Esophagus muscularis mucosa (tissue), 4 donors: Measurements from ENCODE around the gene NBPF3. TPM values are rescaled to one million over a fixed set of nuclear protein-coding genes. Genes with fewer than 3 reads are reported as not detected.

Experiments
- DNase-seq: peaks from one replicate; pipeline ENCODE4 v3.0.0-alpha.2; 2017; ENCODE audit errors: extremely low spot score
- H3K27ac ChIP-seq, 4 donors: fragments of 200-600 bp; sonication (generic); replicated peaks in 1 of 4; 1 replicate in 3 of 4; 2 replicates in 1 of 4; pipeline ENCODE4 v1.5.1; 2016 to 2019; ENCODE audit warnings: mild to moderate bottlenecking in 1 of 4
- H3K27me3 ChIP-seq, 4 donors: fragments of 200-600 bp; sonication (generic); one replicate each; pipeline versions ENCODE4 v1.5.1 to v1.6.0; 2016 to 2019
- H3K36me3 ChIP-seq, 4 donors: fragments of 200-600 bp; sonication (generic); one replicate each; pipeline ENCODE4 v1.5.1; 2016 to 2019
- H3K4me1 ChIP-seq, 4 donors: fragments of 200-600 bp; sonication (generic); one replicate each; pipeline ENCODE4 v1.5.1; 2016 to 2019
- H3K4me3 ChIP-seq, 4 donors: fragments of 200-600 bp; sonication (generic); 1 replicate in 2 of 4; 2 replicates in 2 of 4; pipeline ENCODE4 v1.5.1; 2016 to 2019; ENCODE audit warnings: mild to moderate bottlenecking in 4 of 4, moderate library complexity in 1 of 4
- H3K9me3 ChIP-seq, 4 donors: fragments of 200-600 bp; sonication (generic); 1 replicate in 3 of 4; 2 replicates in 1 of 4; pipeline ENCODE4 v1.5.1; 2016 to 2019
- CTCF ChIP-seq, 3 experiments: fragments of 200-600 bp in 2 of 3; fragments of 450-650 bp in 1 of 3; sonication (generic) in 2 of 3; IDR thresholded peaks; one replicate each; pipeline ENCODE4 v1.5.1; 2017 to 2019; ENCODE audit warnings: antibody characterized with exemption in 3 of 3, mild to moderate bottlenecking in 2 of 3, moderate library complexity in 1 of 3
- EP300 ChIP-seq: sonication (generic); formaldehyde crosslinking; IDR thresholded peaks from one replicate; pipeline ENCODE4 v1.6.1; 2017; ENCODE audit warnings: antibody characterized with exemption
- POLR2A ChIP-seq: fragments of 450-650 bp; IDR thresholded peaks from one replicate; pipeline ENCODE4 v1.6.1; 2017; ENCODE audit warnings: antibody characterized with exemption, moderate library complexity, mild to moderate bottlenecking, low read depth
- POLR2AphosphoS5 ChIP-seq, 2 donors: sonication (generic); formaldehyde crosslinking; IDR thresholded peaks; one replicate each; pipeline ENCODE4 v1.6.1; 2017; ENCODE audit warnings: antibody characterized with exemption in 2 of 2
- WGBS: methylation state at CpG from one replicate; pipeline ENCODE4 v1.1.5; 2018; 5-methylcytosine and 5-hydroxymethylcytosine counted together
- intact Hi-C: fragments of 100-400 bp; cut with DNase I; formaldehyde crosslinking; loops from one replicate; pipeline ENCODE4 v1.15.1; 2023
- total RNA-seq, 4 donors: library from RNA; depleted of rRNA; stranded (reverse); fragments of >200 nt; gene quantifications; one replicate each; pipeline versions ENCODE4 v1.1.0 to v1.2.1, GENCODE V29; 2016

The NBPF3 gene
- total RNA-seq, 4 donors from 2014 or later, result 5.8 to 13.1 (median 9.0) TPM

DNA sequence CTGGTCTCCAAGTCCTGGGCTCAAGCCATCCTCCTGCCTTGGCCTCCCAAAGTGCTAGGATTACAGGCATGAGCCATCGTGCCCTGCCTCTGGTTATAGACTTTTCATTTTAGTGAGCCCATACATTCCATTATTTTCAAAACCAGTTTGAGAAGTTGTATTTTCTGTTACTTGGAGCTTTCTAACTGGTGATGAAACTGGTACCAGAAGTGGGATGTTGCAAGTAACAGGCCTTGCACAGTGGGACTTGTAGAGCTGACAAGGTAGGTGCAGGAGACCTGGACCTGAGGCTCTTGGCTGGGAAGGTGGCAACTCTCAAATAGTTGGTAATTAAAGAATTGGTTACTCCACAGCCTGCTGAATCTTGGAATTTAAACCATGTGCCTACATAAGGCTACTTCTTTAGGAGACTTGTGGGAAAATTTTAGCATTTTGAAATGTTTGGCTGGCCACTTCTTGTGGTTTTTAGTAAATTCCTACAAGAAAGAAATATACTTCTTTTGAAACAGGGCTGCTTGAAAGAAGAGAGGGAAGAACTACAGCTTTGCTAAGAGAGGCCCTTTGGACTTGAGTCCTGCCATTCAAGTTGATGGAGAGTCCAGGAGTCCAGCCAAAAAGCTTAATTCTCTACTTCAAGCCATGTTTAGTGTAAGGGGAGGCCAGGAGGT lies 59.5 kb downstream of the NBPF3 start:
- Histone ChIP-seq H3K9me3 (no peaks in the 10 kb centered on the region), H3K4me1 (no peaks in the 10 kb centered on the region), H3K4me3 (no peak overlapping the region), H3K27ac (no peak overlapping the region), H3K36me3 (no peaks in the 10 kb centered on the region), H3K27me3 (peaks cover 0 to 43% (median 0%) of the 10 kb centered on the region in 4 donors)
- intact Hi-C loops, result loop anchor here (10.0 kb wide), 1 partner anchor 125 kb away; no protein-coding TSS in a partner anchor
- no peak for TF ChIP-seq CTCF (IDR thresholded peaks at IDR 0.05)
- no peak for TF ChIP-seq POLR2AphosphoS5 (IDR thresholded peaks at IDR 0.05)
- no peak for TF ChIP-seq POLR2A
- no peak for TF ChIP-seq EP300
- no peak for DNase-seq
- 100% methylated on average over 1 of the region's 1 CpG for WGBS

- Histone ChIP-seq H3K4me1 (peaks cover 4 to 7% (median 5%) of the 10 kb centered on the region in 4 donors), H3K4me3 (no peak overlapping the region), H3K36me3 (no peaks in the 10 kb centered on the region), H3K9me3 (no peaks in the 10 kb centered on the region), H3K27me3 (peaks cover 0 to 76% (median 10%) of the 10 kb centered on the region in 4 donors), H3K27ac (no peak overlapping the region)
- DNase-seq, result no peak
- WGBS, result 65% methylated on average over 7 of the region's 7 CpGs
- no peak for TF ChIP-seq EP300
- intact Hi-C loops, result no loop called here
Observed at GRCh38 chr1:21503706-21504377, 63.9 kb downstream of the NBPF3 start.

DNA sequence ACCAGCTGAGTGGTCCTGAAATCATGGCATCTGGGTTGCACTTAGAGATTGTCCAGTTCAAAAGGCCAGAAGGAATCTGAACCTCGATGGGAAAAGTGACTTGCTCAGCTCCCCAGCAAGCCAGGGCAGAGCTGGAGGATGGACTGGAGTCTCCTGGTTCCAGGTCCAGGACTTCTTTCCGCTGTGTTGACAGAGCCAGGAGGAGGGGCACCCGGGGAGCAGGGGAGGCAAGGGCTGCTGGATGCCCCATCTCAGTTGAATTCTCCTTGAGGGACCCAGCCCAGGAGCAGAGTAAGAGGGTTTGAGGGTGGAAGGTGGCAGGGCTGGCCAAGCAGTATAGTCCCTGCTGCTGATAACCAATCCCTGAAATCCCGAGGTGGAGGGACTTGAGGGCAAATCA lies 66.9 kb downstream of the NBPF3 start:
- H3K27me3 ChIP-seq, result peaks cover 0 to 80% (median 18%) of the 10 kb centered on the region in 4 donors
- no peak overlapping the region for H3K4me3 ChIP-seq
- TF ChIP-seq EP300, result no peak
- TF ChIP-seq POLR2AphosphoS5 (IDR thresholded peaks at IDR 0.05), result no peak
- TF ChIP-seq CTCF (IDR thresholded peaks at IDR 0.05), result no peak
- TF ChIP-seq POLR2A, result no peak
- DNase-seq, result no peak
- H3K27ac ChIP-seq, result no peak overlapping the region
- intact Hi-C loops, result no loop called here
- WGBS, result 80% methylated on average over 3 of the region's 4 CpGs
- no peaks in the 10 kb centered on the region for H3K36me3 ChIP-seq
- peaks cover 17 to 36% (median 21%) of the 10 kb centered on the region in 4 donors for H3K4me1 ChIP-seq
- H3K9me3 ChIP-seq, result no peaks in the 10 kb centered on the region

DNA sequence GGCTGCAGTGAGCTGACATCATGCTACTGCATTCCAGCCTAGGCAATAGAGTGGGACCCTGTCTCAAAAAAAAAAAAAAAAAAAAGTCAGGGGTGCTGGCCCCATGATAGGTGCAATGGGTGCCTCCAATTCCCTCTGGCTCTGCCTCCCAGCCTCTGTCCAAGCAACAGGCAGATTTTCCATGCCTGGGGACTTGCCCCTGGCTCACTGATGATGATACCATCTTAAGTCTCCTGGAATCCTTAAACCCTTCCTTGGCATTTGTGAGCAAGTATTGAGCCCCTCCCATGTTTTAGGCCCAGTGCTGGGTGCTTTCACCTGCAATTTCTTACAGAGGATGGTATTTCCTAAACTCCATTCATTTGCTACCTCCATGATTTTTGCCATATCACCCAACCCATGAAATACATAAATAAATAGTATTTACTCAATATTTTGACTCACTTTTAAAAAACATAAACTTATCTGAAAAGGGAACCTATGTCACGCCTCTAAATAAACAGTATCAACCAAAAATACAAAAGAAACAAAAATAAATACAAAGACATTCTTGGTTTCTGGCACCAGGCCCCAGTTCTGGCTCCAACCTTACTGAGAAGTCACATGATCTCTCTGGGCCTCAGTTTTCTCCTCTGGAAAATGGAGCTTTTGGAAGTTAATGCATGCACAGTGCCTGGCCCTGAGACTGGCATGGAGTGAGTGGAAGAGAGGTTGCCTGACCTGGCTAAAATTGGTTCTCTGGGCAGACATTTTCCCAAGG lies 67.8 kb downstream of the NBPF3 start:
- H3K9me3 ChIP-seq, result no peaks in the 10 kb centered on the region
- no peak for TF ChIP-seq POLR2A
- TF ChIP-seq EP300, result no peak
- TF ChIP-seq POLR2AphosphoS5 (IDR thresholded peaks at IDR 0.05), result no peak
- TF ChIP-seq CTCF (IDR thresholded peaks at IDR 0.05), result no peak
- intact Hi-C loops, result loop anchor here (2.0 kb wide), 1 partner anchor 151 kb away; no protein-coding TSS in a partner anchor
- no peak for DNase-seq
- 97% methylated on average over 1 of the region's 1 CpG for WGBS
- H3K36me3 ChIP-seq, result no peaks in the 10 kb centered on the region
- H3K4me3 ChIP-seq, result no peak overlapping the region
- peaks cover 0 to 77% (median 18%) of the 10 kb centered on the region in 4 donors for H3K27me3 ChIP-seq
- H3K4me1 ChIP-seq, result peaks cover 17 to 40% (median 23%) of the 10 kb centered on the region in 4 donors
- H3K27ac ChIP-seq, result no peak overlapping the region
